HepG2 (cell line): ENCODE measurements around the gene ATP5MC2. TPM values are rescaled to one million over a fixed set of nuclear protein-coding genes. Genes with fewer than 3 reads are reported as not detected.
"Not testable (repeated sequence)": the region's sequence is repeated elsewhere in the genome, so short reads cannot be mapped to it uniquely, and the experiment has no call there.

Experiments
- ATAC-seq: fragments of 200-7000 bp; cut with Tn5 transposase; 3 replicates; pipeline ENCODE4 v1.9.1; 2020; ENCODE audit warnings: mild to moderate bottlenecking, moderate library complexity
- BruUV-seq: library from RNA; stranded (reverse); fragments of 400-500 nt; replicated peaks from 2 replicates; lab custom pipeline; 2021; lab: Mats Ljungman, UMichigan
- CTCF ChIA-PET: fragments of 300-600 bp; formaldehyde crosslinking; extraction: SDS; loops from one replicate; lab custom pipeline; 2021; ENCODE audit warnings: low total read pairs, inconsistent platforms, low intra/inter-chr PET ratio; lab: Yijun Ruan, JAX
- POLR2A ChIA-PET: fragments of 350-600 bp; sonication (Branson Sonifier 250); formaldehyde crosslinking; loops from one replicate; lab custom pipeline; 2020; ENCODE audit warnings: antibody characterized with exemption, inconsistent platforms; lab: Yijun Ruan, JAX
- DNase-seq: peaks from one replicate; pipeline ENCODE4 v3.0.0-alpha.2; 2015; ENCODE audit warnings: low spot score
- FAIRE-seq: peaks from 3 replicates; lab custom pipeline; 2011; peaks lifted over from hg19 to GRCh38; lab: Jason Lieb, UNC
- H2AFZ ChIP-seq: one replicate; pipeline ENCODE4 v1.6.1; 2011; ENCODE audit warnings: low read length, inconsistent platforms
- H3K27ac ChIP-seq: fragments of 300-600 bp; 3 replicates; pipeline ENCODE4 v1.8.0; 2011; ENCODE audit warnings: mixed run types, mild to moderate bottlenecking, mixed read lengths, low read length, inconsistent platforms; ENCODE audit not compliant: insufficient read depth; ENCODE audit errors: extremely low read length
- H3K27me3 ChIP-seq, 2 experiments: fragments of 200-600 bp in 1 of 2; 2 replicates in 1 of 2; 3 replicates in 1 of 2; pipeline versions ENCODE4 v1.6.0 to v1.8.0; 2011; ENCODE audit warnings: low read length in 2 of 2, mild to moderate bottlenecking in 2 of 2, moderate library complexity in 2 of 2, inconsistent platforms in 1 of 2; ENCODE audit not compliant: insufficient read depth in 2 of 2, control insufficient read depth in 1 of 2
- H3K36me3 ChIP-seq, 2 experiments: fragments of 200-600 bp in 1 of 2; replicated peaks in 1 of 2; 2 replicates in 1 of 2; 3 replicates in 1 of 2; pipeline versions ENCODE4 v1.5.1 to v1.8.0; 2011; ENCODE audit warnings: low read length in 2 of 2, inconsistent platforms in 1 of 2; ENCODE audit not compliant: insufficient read depth in 2 of 2, control insufficient read depth in 1 of 2
- H3K4me1 ChIP-seq: 2 replicates; pipeline ENCODE4 v1.5.1; 2012; ENCODE audit warnings: low read length, inconsistent platforms; ENCODE audit not compliant: insufficient read depth
- H3K4me2 ChIP-seq: 2 replicates; pipeline ENCODE4 v1.6.0; 2011; ENCODE audit warnings: low read depth, low read length, inconsistent platforms
- H3K4me3 ChIP-seq, 3 experiments: fragments of 200-600 bp in 1 of 3; sonication (generic), shearing (Covaris generic) in 1 of 3; replicated peaks in 1 of 3; 2 replicates each; pipeline ENCODE4 v1.5.1; 2011 to 2016; ENCODE audit warnings: low read length in 3 of 3, inconsistent platforms in 2 of 3, low read depth in 2 of 3, mild to moderate bottlenecking in 2 of 3, control low read depth in 1 of 3, mixed read lengths in 1 of 3; ENCODE audit not compliant: insufficient read depth in 1 of 3
- H3K79me2 ChIP-seq: one replicate; pipeline ENCODE4 v1.6.1; 2011; ENCODE audit warnings: low read length, inconsistent platforms; ENCODE audit not compliant: insufficient read depth
- H3K9ac ChIP-seq: 2 replicates; pipeline ENCODE4 v1.6.0; 2011; ENCODE audit warnings: mild to moderate bottlenecking, low read depth, low read length, inconsistent platforms; ENCODE audit not compliant: insufficient read depth
- H3K9me3 ChIP-seq: 2 replicates; pipeline ENCODE4 v1.5.1; 2012; ENCODE audit warnings: mild to moderate bottlenecking, low read length
- H4K20me1 ChIP-seq: 2 replicates; pipeline ENCODE4 v1.6.0; 2011; ENCODE audit warnings: inconsistent platforms, mild to moderate bottlenecking, low read length, moderate library complexity; ENCODE audit not compliant: insufficient read depth
- FOXJ3 ChIP-seq: sonication (generic); formaldehyde crosslinking; IDR thresholded peaks from 2 replicates; pipeline ENCODE4 v1.4.0; 2020; ENCODE audit warnings: missing genetic modification reagents, mild to moderate bottlenecking, borderline replicate concordance
- HDAC6 ChIP-seq: fragments of 200-600 bp; sonication (generic); IDR thresholded peaks from 2 replicates; pipeline ENCODE4 v1.7.0; 2017; ENCODE audit warnings: mild to moderate bottlenecking, antibody characterized with exemption, low read length, low read depth
- HOXA3 ChIP-seq: sonication (generic); formaldehyde crosslinking; IDR thresholded peaks from 2 replicates; pipeline ENCODE4 v1.5.0; 2020; ENCODE audit warnings: missing genetic modification reagents
- NAIF1 ChIP-seq: sonication (generic); formaldehyde crosslinking; IDR thresholded peaks from 2 replicates; pipeline ENCODE4 v1.5.0; 2020; ENCODE audit warnings: mild to moderate bottlenecking, missing genetic modification reagents, borderline replicate concordance
- SMYD3 ChIP-seq: sonication (generic); formaldehyde crosslinking; IDR thresholded peaks from 2 replicates; pipeline ENCODE4 v1.8.1; 2023; ENCODE audit warnings: mild to moderate bottlenecking, missing genetic modification reagents
- ZNF460 ChIP-seq: sonication (generic); formaldehyde crosslinking; IDR thresholded peaks from 2 replicates; pipeline ENCODE4 v1.5.1; 2020; ENCODE audit warnings: missing genetic modification reagents, mild to moderate bottlenecking, borderline replicate concordance
- ZNF543 ChIP-seq: sonication (generic); formaldehyde crosslinking; IDR thresholded peaks from 2 replicates; pipeline ENCODE4 v1.4.0; 2020; ENCODE audit warnings: mild to moderate bottlenecking, missing genetic modification reagents
- WGBS: methylation state at CpG from one replicate; pipeline ENCODE4 v1.1.6; 2017; ENCODE audit warnings: low lambda C conversion rate; 5-methylcytosine and 5-hydroxymethylcytosine counted together
- in situ Hi-C: cut with HindIII; loops from 2 replicates; pipeline ENCODE4 v1.10.0; 2017; ENCODE audit warnings: low pct_unique_long_range_greater_than_20kb; ENCODE audit not compliant: extremely low pct_ligation_motif_present
- intact Hi-C: fragments of 100-400 bp; cut with micrococcal nuclease; formaldehyde crosslinking; loops from one replicate; pipeline ENCODE4 v1.10.0; 2022; ENCODE audit not compliant: unreplicated experiment
- polyA plus RNA-seq, 8 experiments: library from polyadenylated mRNA; depleted of rRNA in 3 of 8; stranded (reverse) in 7 of 8; unstranded in 1 of 8; fragments of >200 nt; fragmentation: Illumina TruSeq in 4 of 8; extraction: Trizol in 4 of 8; gene quantifications; 2 replicates each; pipeline versions ENCODE4 v1.2.1 to v1.2.3, GENCODE V29; 2011 to 2016; ENCODE audit warnings: low read depth in 4 of 8, missing spikeins in 1 of 8, mixed read lengths in 1 of 8; ENCODE audit not compliant: insufficient read depth in 1 of 8
- total RNA-seq, 5 experiments: library from RNA; depleted of rRNA; stranded (reverse); fragments of >200 nt; fragmentation: Illumina TruSeq; extraction: Trizol; gene quantifications; 2 replicates each; pipeline ENCODE4 v1.2.3, GENCODE V29; 2016; ENCODE audit warnings: low read depth in 1 of 5

ATP5MC2 gene
- total and polyA plus RNA-seq, 2 of the 13 experiments (the other 11 are each of a cell fraction or from before 2014, with no cell fraction given), result 230 to 257 TPM

DNA sequence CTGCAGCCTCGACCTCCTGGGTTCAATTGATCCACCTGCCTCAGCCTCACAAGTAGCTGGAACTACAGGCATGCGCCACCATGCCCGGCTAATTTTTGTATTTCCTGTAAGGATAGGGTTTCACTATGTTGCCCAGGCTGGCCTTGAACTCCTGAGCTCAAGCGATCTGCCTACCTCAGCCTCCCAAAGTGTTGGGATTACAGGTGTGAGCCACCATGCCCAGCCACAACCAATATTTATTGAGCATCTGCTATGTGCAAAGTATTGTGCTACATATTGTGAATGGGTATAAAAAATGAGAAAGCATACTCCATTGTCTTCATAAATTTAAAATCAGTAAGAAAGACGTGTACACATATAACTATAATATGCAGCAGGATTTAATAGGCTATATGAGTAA, 4.2 kb upstream of the ATP5MC2 start:
- DNase-seq, H3K4me3 ChIP-seq, H2AFZ ChIP-seq, H3K79me2 ChIP-seq, BruUV-seq, intact Hi-C loops, H3K4me2 ChIP-seq, in situ Hi-C loops, H3K9me3 ChIP-seq, CTCF ChIA-PET, POLR2A ChIA-PET, H3K9ac ChIP-seq, ATAC-seq, FAIRE-seq, H3K36me3 ChIP-seq, H4K20me1 ChIP-seq, H3K27ac ChIP-seq: not testable (repeated sequence)
- peaks cover 11% of the 10 kb centered on the region for H3K4me1 ChIP-seq
- H3K27me3 ChIP-seq, result peaks cover 0 to 12% of the 10 kb centered on the region in 2 experiments; a peak in 1 of 5 replicates
- WGBS, result 42% methylated on average over 5 of the region's 5 CpGs
- peak; percentile 61; the same call in 1 of the 2 replicates for TF ChIP-seq ZNF460 (CRISPR knock-in tag)

DNA sequence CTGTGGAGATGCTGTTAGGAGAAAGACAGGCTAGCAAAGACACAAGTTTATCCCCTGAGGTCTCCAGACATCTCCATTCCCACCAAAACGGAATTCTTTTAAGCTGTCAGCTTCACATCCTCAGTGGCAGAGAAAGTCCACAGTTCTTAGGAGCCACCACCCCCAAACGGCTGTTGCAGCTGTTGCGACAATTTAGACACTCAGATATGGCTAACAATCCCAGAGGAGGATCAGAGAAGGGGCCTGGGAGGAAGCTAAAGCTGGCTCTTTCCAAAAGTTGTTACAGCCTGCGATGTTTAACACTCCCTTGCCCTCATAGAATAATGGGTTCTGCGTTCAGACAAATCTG, 1.9 kb upstream of the ATP5MC2 start:
- DNase-seq (no peak), FAIRE-seq (no peak), ATAC-seq (no peak)
- Histone ChIP-seq H3K9ac (no peak overlapping the region), H3K9me3 (no peaks in the 10 kb centered on the region), H3K79me2 (peaks cover 19% of the 10 kb centered on the region), H2AFZ (no peak overlapping the region), H3K36me3 (peaks cover 0 to 1% of the 10 kb centered on the region in 2 experiments; a peak in 1 of 5 replicates), H4K20me1 (no peaks in the 10 kb centered on the region), H3K4me1 (peaks cover 25% of the 10 kb centered on the region), H3K27me3 (peaks cover 0 to 12% of the 10 kb centered on the region in 2 experiments; a peak in 1 of 5 replicates), H3K4me3 (no peak overlapping the region), H3K27ac (no peak overlapping the region), H3K4me2 (no peak overlapping the region)
- no TSS peak for BruUV-seq
- WGBS, result 36% methylated on average over 4 of the region's 5 CpGs
- intact Hi-C loops (loop anchor here (5.0 kb wide), 1 partner anchor 35 kb away; no protein-coding TSS in a partner anchor), in situ Hi-C loops (loop anchor here (5.0 kb wide), 2 partner anchors 50 to 135 kb away; partner anchors contain the start of gene ATF7)
- ChIA-PET POLR2A (interaction anchor here (1.2 kb wide), 1 partner anchor 177 kb away, joined by 3 read pairs; the partner anchor contains the start of gene TARBP2), CTCF (interaction anchor here (3.0 kb wide), 1 partner anchor 134 kb away, joined by 76 read pairs; no protein-coding TSS in a partner anchor)
- TF ChIP-seq HOXA3 (CRISPR knock-in tag) (no peak), ZNF543 (CRISPR knock-in tag) (no peak), NAIF1 (CRISPR knock-in tag) (no peak), HDAC6 (no peak), FOXJ3 (CRISPR knock-in tag) (no peak), SMYD3 (CRISPR knock-in tag) (no peak)
